Measurements from ENCODE around the gene SULT1A3.
"Not testable (repeated sequence)": the region's sequence is repeated elsewhere in the genome, so short reads cannot be mapped to it uniquely, and the experiment has no call there.

Gene SULT1A3

DNA sequence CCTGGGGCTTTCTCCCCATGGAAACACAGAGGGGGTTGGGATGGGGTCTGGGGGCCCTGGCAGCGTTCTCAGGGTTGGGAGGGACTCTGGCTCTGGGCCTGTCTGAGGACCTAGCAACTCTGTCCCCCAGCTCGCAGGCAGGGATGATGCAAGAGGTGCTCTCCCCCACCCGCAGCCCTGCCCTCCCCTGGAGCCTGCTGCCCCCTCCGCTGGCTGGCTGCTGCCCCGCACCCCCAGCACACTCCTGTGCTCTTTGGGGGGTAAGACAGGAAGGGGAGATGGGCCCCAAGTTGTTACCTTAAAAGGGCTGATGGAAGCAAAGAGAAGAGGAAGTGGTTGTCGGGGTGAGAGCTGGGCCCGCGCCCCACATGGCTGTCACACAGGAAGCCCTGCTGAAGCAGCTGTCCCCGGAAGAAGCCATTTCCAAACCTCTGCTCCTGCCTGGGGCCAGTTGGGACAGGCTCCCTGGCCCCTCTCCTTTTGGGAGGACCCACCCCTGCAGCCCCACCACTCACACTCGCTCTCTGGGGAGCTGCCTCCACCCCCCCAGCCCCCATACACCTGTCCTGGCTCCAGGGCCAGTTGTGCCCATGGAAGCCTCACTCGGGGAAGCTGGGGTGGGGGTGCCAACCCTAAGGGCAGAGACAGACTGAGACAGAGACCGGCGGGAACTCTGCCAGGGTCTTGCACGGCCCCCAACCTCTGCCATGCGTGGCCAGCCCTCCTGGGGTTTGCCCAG, 13.2 kb upstream of the SULT1A3 start:
- DNase-seq: peak in 36 of 42 donors; percentile 5 to 71 (median 40)
- intact Hi-C loops (cut with DNase I): no loop called here

DNA sequence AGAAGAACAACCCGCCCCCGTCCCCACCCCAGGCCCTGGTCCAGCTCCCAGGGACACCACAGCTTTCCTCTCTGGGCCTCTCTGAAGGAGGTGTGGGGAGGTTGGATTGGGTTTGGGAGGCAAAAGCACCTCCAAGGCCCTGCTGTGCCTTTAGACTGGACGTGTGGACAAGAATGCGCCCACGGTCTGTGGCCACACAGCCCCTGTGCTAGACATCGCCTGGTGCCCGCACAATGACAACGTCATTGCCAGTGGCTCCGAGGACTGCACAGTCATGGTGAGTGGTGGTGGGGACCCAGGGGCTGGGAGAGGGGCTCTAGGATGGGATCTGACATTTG, 12.6 kb upstream of the SULT1A3 start:
- intact Hi-C loops (cut with DNase I): no loop called here

DNA sequence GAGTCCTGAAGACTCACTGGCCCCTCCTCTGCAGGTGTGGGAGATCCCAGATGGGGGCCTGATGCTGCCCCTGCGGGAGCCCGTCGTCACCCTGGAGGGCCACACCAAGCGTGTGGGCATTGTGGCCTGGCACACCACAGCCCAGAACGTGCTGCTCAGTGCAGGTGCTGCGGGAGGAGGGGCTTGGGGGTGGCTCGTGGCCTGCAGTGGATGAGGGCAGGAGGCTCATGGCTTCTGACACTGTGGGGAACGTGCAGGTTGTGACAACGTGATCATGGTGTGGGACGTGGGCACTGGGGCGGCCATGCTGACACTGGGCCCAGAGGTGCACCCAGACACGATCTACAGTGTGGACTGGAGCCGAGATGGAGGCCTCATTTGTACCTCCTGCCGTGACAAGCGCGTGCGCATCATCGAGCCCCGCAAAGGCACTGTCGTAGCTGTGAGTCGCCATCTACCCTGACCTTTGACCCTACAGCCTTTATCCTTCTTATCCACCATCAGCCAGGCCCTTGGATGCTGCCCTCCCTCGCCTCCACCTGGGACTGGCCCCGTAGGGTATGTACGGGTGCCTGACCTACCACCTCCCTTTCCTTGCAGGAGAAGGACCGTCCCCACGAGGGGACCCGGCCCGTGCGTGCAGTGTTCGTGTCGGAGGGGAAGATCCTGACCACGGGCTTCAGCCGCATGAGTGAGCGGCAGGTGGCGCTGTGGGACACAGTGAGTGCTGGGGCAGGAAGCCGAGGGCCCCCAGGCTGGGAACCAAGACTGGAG, 12.1 kb upstream of the SULT1A3 start:
- DNase-seq: peak in 41 of 42 donors; percentile 25 to 78 (median 57)
- intact Hi-C loops (cut with DNase I): no loop called here

More for the DNA sequence above, 12.6 kb upstream of the SULT1A3 start:
- peak in 1 of 42 donors; percentile 24 for DNase-seq

DNA sequence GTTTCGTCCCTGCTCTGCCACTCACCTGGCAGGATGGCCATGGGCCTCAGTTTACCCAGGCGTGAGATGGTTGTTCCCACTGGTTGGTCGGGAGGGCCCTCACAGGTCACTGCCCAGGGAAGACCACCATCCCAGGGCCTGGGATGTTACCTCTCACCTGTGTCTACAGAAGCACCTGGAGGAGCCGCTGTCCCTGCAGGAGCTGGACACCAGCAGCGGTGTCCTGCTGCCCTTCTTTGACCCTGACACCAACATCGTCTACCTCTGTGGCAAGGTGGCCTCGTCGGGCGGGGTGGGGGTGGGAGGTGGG, 11.5 kb upstream of the SULT1A3 start:
- DNase-seq: no peak
- intact Hi-C loops (cut with DNase I): no loop called here

DNA sequence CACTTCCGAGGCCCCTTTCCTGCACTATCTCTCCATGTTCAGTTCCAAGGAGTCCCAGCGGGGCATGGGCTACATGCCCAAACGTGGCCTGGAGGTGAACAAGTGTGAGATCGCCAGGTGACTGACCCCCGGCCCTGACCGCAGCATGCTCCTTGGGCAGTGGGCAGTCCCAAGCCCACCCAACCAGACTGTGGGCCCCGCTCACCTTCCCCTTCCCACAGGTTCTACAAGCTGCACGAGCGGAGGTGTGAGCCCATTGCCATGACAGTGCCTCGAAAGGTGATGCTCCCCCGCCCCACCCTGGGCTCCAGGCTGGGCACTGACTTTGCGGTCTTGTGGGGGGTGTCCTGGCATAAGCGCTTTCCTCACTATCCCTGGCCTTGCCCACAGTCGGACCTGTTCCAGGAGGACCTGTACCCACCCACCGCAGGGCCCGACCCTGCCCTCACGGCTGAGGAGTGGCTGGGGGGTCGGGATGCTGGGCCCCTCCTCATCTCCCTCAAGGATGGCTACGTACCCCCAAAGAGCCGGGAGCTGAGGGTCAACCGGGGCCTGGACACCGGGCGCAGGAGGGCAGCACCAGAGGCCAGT, 11.0 kb upstream of the SULT1A3 start:
- intact Hi-C loops (cut with DNase I): no loop called here
- DNase-seq: peak in 2 of 42 donors; percentile 28 to 34

DNA sequence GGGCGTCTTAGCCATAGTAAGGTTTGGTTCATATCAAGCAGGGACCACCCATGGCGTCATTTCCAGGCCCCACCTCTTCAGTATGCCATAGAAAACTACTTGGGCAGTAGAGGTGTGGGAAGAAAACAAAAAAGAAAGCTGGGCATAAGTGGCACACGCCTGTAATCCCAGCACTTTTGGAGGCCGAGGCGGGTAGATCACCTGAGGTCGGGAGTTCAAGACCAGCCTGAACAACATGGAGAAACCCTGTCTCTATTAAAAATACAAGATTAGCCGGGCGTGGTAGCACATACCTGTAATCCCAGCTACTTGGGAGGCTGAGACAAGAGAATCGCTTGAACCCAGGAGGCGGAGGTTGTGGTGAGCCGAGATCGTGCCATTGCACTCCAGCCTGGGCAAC, 7.9 kb upstream of the SULT1A3 start:
- intact Hi-C loops (cut with DNase I): not testable (repeated sequence)
- DNase-seq: peak in 2 of 42 donors; percentile 7 to 12

DNA sequence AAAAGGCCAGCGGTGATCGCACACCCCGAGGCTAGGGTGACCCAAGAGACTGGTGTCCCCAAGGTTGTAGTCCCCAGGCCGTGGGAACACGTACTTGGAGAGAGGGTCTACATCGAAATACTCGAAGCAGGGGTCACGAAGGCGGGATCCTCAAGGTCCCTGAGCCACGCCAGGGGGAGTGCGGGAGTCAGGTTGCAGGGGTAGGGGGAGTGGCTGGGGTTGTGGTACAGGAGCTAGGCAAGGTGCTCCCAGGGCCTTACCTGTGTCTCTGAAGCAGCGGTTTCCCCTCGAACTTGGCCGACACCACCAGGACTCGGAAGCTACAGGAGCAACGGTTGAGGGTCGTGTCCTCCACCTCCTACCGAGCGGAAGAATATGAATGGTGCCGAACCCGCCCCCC, 6.0 kb upstream of the SULT1A3 start:
- DNase-seq; intact Hi-C loops (cut with DNase I): not testable (repeated sequence)

DNA sequence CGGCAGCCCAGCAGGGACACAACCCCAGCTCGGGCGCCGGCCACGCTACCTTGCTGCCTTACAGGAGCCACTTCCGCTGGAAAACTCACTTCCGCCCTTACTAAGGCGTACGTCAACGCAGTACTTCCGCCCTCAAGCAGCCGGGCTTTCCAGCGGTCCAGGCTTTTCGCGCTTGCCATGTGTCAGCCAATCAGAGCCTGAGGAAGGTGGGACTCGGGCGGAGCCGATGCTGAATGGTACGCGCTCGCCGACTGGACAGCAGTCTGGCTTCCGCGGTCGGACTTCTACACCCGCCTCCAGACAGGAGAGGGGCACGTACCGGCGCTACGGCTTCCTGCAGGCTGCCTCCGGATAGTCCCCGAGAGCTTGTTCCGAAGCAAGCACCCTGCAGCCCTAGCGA, 5.4 kb upstream of the SULT1A3 start, which contains the start of the genes BOLA2B and SLX1A:
BOLA2B (minus strand) TSS at position 52 of the 400 bp plus-strand sequence. CDS start 71 bp downstream, outside the sequence.
SLX1A (plus strand) TSS at position 261 of the 400 bp plus-strand sequence. CDS start 210 bp downstream, outside the sequence.
- DNase-seq; intact Hi-C loops (cut with DNase I): not testable (repeated sequence)

DNA sequence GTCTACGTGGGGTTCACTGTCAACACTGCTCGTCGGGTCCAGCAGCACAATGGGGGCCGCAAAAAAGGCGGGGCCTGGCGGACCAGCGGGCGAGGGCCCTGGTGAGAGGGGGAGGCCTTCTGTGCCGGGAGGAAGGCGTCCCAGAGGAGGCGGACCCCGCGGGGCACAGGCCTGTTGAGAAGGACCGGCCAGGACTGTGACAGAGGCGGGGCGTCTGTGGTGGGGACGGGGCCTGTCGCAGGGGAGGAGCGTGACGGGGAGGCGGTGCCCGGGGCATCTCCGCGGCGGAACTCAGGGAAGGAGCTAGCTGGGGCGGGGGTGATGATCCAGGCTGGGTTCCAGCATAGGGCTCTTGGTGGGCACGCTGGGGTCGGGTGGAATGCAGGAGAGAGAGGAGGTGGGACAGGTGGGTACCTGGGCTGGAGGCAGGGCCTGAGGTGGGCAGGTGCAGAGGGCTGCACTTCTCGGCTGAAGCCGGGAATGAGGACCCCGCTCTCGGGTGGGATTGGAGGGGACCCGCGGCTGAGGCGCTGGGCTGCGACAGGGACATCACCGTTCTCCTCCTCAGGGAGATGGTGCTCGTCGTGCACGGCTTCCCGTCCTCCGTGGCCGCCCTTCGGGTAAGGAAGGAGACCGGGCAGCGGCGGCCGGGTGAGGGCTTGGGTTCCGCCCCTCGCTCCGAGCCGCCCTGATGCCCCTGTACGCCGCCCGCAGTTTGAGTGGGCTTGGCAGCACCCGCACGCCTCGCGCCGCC, 4.7 kb upstream of the SULT1A3 start:
- intact Hi-C loops (cut with DNase I): not testable (repeated sequence)
- DNase-seq: peak in 5 of 42 donors; percentile 3 to 39 (median 30)

DNA sequence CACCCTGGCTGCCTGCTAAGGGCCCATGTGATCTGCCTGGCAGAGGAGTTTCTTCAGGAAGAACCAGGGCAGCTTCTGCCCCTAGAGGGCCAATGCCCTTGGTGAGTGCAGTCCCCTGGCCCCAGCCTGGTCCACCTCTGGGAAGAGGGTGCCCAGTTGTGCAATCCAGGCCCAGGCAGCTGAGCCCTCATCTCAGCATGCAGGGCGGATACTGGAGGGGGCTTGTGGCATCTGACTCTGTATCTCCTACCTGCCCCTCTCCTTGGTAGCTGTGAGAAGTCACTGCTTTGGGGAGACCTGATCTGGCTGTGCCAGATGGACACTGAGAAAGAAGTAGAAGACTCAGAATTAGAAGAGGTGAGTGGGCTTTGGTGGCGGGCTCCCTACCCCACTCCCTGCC, 2.1 kb upstream of the SULT1A3 start:
- intact Hi-C loops (cut with DNase I): not testable (repeated sequence)
- DNase-seq: peak in 1 of 42 donors; percentile 1

DNA sequence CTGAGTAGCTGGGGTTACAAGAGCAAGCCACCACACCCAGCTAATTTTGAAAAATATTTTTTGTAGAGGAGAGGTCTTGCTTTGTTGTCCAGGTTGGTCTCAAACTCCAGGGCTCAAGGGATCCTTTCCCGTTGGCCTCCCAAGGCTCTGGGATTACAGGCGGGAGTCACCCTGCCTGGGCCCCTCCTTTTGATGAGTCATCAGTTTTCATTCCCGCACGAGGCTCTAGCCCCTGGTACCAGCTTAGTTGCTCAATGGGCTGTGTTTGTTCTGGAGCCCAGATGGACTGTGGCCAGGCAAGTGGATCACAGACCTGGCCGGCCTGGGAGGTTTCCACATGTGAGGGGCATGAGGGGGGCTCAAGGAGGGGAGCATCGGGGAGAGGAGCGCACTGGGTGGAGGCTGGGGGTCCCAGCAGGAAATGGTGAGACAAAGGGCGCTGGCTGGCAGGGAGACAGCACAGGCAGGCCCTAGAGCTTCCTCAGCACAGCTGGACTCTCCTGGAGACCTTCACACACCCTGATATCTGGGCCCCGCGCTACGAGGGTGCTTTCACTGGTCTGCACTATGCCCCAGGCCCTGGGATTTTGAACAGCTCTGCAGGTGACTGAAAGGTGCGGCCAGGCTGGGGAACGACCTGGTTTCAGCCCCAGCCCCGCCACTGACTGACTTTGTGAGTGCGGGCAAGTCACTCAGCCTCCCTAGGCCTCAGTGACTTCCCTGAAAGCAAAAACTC, 721 bp downstream of the SULT1A3 start:
- intact Hi-C loops (cut with DNase I); DNase-seq: not testable (repeated sequence)

DNA sequence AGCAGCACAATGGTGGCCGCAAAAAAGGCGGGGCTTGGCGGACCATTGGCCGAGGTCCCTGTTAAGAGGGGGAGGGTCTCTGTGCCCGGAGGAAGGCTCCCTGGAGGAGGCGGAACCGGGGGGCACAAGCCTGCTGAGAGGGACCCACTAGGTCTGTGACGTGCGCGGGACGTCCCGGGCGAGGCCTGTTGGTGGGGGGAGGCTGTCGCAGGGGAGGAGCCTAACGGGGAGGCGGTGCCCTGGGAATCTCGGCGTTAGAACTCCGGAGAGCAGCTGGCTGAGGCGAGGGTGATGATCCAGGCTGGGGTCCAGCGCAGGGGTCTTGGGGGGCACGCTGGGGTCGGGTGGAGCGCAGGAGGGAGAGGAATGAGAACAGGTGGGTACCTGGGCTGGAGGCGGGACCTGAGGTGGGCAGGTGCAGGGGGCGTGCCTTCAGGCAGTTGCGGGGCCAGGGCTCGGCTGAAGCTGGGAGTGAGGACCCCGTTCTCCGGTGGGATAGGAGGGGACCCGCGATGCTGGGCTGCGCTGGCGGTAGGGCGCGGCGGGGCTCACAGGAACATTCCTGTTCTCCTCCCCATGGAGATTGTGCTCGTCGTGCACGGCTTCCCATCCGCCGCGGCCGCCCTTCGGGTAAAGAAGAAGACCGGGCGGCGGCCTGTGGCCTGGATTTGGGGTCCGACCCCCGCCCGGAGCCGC, 6.6 kb downstream of the SULT1A3 start:
- DNase-seq: peak in 20 of 42 donors; percentile 0 to 34 (median 8)
- intact Hi-C loops (cut with DNase I): not testable (repeated sequence)

DNA sequence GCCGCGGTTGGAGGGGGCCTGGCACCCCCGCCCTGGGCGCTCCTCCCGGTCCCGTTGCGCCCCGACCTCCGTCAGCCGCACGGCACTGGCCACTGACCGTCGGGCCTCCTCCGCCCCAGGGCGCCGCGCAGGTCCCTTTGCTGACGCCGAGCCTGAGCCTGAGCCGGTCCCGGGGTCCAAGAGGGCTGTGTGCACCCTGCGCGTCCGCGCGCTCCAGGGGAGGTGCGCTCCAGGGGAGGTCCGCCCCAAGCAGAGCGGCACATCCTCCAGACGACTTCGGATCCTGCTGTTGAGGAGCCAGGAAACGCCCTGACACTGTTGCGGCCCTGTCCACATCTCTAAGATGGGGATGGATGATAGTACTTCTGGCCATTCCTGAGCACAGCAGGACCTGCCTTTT, 7.2 kb downstream of the SULT1A3 start:
- DNase-seq; intact Hi-C loops (cut with DNase I): not testable (repeated sequence)

DNA sequence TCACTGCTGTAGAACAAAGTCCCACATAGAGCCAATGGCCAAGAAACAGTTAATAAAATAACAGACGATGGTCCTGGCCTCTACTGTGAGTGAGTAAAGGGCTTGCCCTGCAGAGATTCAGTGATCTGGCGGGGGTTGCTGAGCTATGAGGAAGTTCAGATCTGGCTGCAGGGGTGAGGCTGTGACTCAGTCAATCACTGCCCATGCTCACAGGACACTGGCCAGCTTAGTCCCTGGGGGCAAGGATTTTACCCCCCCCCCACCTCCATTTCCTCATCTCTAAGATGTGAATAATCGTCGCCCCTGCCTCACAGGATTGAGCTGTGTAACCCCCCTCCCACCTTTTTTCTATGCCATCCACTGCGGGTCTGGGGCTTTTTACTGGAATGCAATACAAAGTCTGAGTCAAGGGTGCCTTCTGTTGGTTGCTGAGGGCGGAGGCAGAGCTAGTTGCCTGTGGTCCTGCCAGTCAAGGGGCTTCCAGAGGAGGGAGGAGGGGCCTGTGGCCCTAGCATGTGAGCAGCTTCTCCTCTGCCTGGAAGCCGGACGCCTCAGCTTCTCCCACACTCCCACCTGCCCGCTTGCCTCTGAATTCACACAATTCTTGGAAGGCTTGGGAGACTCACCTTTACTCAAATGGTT, 8.1 kb downstream of the SULT1A3 start:
- intact Hi-C loops (cut with DNase I): not testable (repeated sequence)
- peak in 3 of 42 donors; percentile 0 to 22 (median 5) for DNase-seq

DNA sequence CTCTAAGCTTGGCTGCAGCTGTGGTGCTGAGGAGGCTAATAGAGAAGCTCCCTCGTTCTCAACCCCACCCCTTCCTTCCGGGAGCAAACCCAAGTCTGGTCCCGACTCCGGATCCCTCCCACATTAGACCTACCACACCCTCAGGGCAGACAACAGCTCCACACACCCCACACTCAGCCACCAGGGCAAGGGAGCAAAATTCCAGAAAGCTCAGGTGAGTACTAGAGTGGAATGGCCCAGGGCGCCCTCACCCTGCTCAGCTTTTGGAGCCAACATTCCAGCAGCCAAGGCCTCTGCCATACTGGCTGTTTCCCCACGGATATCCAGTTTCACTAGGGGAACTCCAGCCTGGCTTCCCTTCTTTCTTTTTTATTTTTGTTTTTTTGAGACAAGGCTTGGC, 10.0 kb downstream of the SULT1A3 start:
- intact Hi-C loops (cut with DNase I): not testable (repeated sequence)
- DNase-seq: peak in 16 of 42 donors; percentile 0 to 44 (median 8)

DNA sequence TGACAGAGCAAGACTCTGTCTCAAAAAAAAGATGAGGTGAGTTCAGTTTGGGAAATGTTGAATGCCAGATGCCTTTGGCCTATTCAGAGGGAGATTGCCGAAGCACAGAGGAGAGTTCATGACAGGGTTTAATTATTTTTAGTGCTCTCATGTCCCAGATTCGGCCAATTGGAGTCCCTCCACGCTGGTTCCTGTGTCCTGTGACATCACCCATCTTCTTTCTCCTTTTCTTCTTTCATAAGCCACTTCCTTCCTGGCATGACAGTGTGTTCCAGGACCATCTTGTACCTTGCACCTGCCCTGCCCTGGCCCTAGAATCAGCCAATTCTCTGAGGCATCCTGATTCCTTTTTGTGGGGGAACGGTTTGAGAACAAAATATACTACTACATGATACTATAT, 12.4 kb downstream of the SULT1A3 start:
- intact Hi-C loops (cut with DNase I); DNase-seq: not testable (repeated sequence)

DNA sequence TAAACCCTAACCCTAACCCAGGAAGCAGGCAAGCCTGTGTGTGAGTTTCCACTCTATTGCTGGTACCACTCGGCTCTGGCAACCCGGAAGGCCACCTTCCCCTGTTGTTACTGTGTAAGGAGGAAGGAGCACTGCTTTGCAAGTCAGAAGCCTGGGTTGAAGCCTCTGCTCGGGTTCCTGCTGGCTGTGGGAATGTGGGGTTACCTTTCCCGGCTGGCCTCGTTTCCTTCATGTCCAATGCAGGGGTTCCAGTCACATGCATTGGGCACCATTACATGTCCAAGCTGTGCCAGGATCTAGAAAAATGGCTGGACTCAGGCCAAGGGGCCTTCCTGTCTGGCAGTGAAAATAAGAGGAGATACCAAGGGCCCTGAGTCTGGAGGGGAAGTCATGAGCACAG, 18.0 kb downstream of the SULT1A3 start:
- DNase-seq: peak in 8 of 42 donors; percentile 0 to 8 (median 3)
- intact Hi-C loops (cut with DNase I): not testable (repeated sequence)

All from head of caudate nucleus (tissue), 42 donors.